ENCODE results near the gene ATP5F1A. TPM values are rescaled to one million over a fixed set of nuclear protein-coding genes. Genes with fewer than 3 reads are reported as not detected.

The ATP5F1A gene
- total RNA-seq, 4 donors from 2014 or later, result 366 to 865 (median 581) TPM

GRCh38 chr18:46046126-46046525, 52.0 kb downstream of the ATP5F1A start:
- no peak for DNase-seq
- Histone ChIP-seq H3K4me1 (no peaks in the 10 kb centered on the region), H3K9me3 (no peaks in the 10 kb centered on the region), H3K27me3 (no peaks in the 10 kb centered on the region), H3K27ac (no peak overlapping the region), H3K4me3 (replicated peaks in 1 of 3) (no peak overlapping the region), H3K36me3 (no peaks in the 10 kb centered on the region)
- WGBS, 2 donors, result 95 to 98% methylated on average over 6 of the region's 6 CpGs
- TF ChIP-seq POLR2A (IDR thresholded peaks at IDR 0.05) (no peak), CTCF (IDR thresholded peaks at IDR 0.05) (no peak)
- intact Hi-C loops (cut with DNase I), result no loop called here

GRCh38 chr18:46042571-46043123, 55.4 kb downstream of the ATP5F1A start:
- Histone ChIP-seq H3K27ac (no peak overlapping the region), H3K36me3 (no peaks in the 10 kb centered on the region), H3K9me3 (no peaks in the 10 kb centered on the region), H3K4me3 (replicated peaks in 1 of 3) (no peak overlapping the region), H3K4me1 (no peaks in the 10 kb centered on the region), H3K27me3 (no peaks in the 10 kb centered on the region)
- 65 to 78% methylated on average over 3 of the region's 3 CpGs for WGBS, 2 donors
- DNase-seq, result no peak
- intact Hi-C loops (cut with DNase I), result no loop called here
- TF ChIP-seq POLR2A (IDR thresholded peaks at IDR 0.05), result no peak
- TF ChIP-seq CTCF (IDR thresholded peaks at IDR 0.05), result no peak

GRCh38 chr18:46040747-46041104, 57.4 kb downstream of the ATP5F1A start:
- H3K36me3 ChIP-seq, result no peaks in the 10 kb centered on the region

GRCh38 chr18:46040033-46040746, 57.9 kb downstream of the ATP5F1A start:
- Histone ChIP-seq H3K4me1 (no peaks in the 10 kb centered on the region), H3K27ac (no peak overlapping the region), H3K4me3 (replicated peaks in 1 of 3) (no peak overlapping the region), H3K36me3 (no peaks in the 10 kb centered on the region), H3K27me3 (no peaks in the 10 kb centered on the region), H3K9me3 (no peaks in the 10 kb centered on the region)
- no peak for DNase-seq
- WGBS, 2 donors, result 71 to 81% methylated on average over 5 of the region's 5 CpGs
- intact Hi-C loops (cut with DNase I), result no loop called here
- TF ChIP-seq POLR2A (IDR thresholded peaks at IDR 0.05), result no peak
- TF ChIP-seq CTCF (IDR thresholded peaks at IDR 0.05), result no peak

More at GRCh38 chr18:46040747-46041104, 57.4 kb downstream of the ATP5F1A start:
- DNase-seq, result no peak
- 81 to 88% methylated on average over 5 of the region's 5 CpGs for WGBS, 2 donors
- intact Hi-C loops (cut with DNase I), result no loop called here
- H3K4me3 ChIP-seq (replicated peaks in 1 of 3), result no peak overlapping the region
- TF ChIP-seq CTCF (IDR thresholded peaks at IDR 0.05), result no peak
- no peak for TF ChIP-seq POLR2A (IDR thresholded peaks at IDR 0.05)
- no peak overlapping the region for H3K27ac ChIP-seq
- H3K9me3 ChIP-seq, result no peaks in the 10 kb centered on the region
- H3K4me1 ChIP-seq, result no peaks in the 10 kb centered on the region
- H3K27me3 ChIP-seq, result no peaks in the 10 kb centered on the region

GRCh38 chr18:46037512-46038305, 60.4 kb downstream of the ATP5F1A start:
- 85 to 87% methylated on average over 9 of the region's 9 CpGs for WGBS, 2 donors
- Histone ChIP-seq H3K4me1 (no peaks in the 10 kb centered on the region), H3K27ac (no peak overlapping the region), H3K27me3 (no peaks in the 10 kb centered on the region), H3K4me3 (replicated peaks in 1 of 3) (no peak overlapping the region), H3K9me3 (no peaks in the 10 kb centered on the region), H3K36me3 (no peaks in the 10 kb centered on the region)
- DNase-seq, result no peak
- intact Hi-C loops (cut with DNase I), result no loop called here
- TF ChIP-seq CTCF (IDR thresholded peaks at IDR 0.05) (no peak), POLR2A (IDR thresholded peaks at IDR 0.05) (no peak)

Data from thyroid gland (tissue), 4 donors.